Right cardiac atrium (tissue), 5 donors: ENCODE measurements around the gene WDR55. TPM values are rescaled to one million over a fixed set of nuclear protein-coding genes. Genes with fewer than 3 reads are reported as not detected.
A peak's percentile ranks its signal among the peaks of the same experiment; 100 is the strongest.
"Not testable (repeated sequence)": the region's sequence is repeated elsewhere in the genome, so short reads cannot be mapped to it uniquely, and the experiment has no call there.

Experiments
- ATAC-seq, 2 donors: fragments of 200-7000 bp; cut with Tn5 transposase; one replicate each; pipeline versions ENCODE4 v1.8.0 to v1.9.1; 2020; ENCODE audit warnings: moderate library complexity in 2 of 2, mild to moderate bottlenecking in 1 of 2
- DNase-seq, 3 donors: peaks; one replicate each; pipeline ENCODE4 v3.0.0-alpha.2; 2020
- H3K27ac ChIP-seq: one replicate; pipeline ENCODE4 v1.5.1; 2013; ENCODE audit warnings: mild to moderate bottlenecking, low read length, control low read depth, moderate library complexity
- H3K27me3 ChIP-seq: one replicate; pipeline ENCODE4 v1.6.1; 2013; ENCODE audit not compliant: control insufficient read depth, insufficient read depth
- H3K4me1 ChIP-seq: one replicate; pipeline ENCODE4 v1.6.1; 2013; ENCODE audit warnings: low read length; ENCODE audit not compliant: control insufficient read depth, insufficient read depth
- H3K4me3 ChIP-seq: one replicate; pipeline ENCODE4 v1.5.1; 2013; ENCODE audit warnings: low read length, control low read depth
- H3K9me3 ChIP-seq: one replicate; pipeline ENCODE4 v1.6.1; 2013; ENCODE audit warnings: low read length; ENCODE audit not compliant: control insufficient read depth
- WGBS: extraction: QIAGEN DNeasy Blood & Tissue Kit; methylation state at CpG from one replicate; pipeline ENCODE4 v1.1.7; 2013; 5-methylcytosine and 5-hydroxymethylcytosine counted together
- intact Hi-C, 4 donors: fragments of 100-400 bp; cut with DNase I; formaldehyde crosslinking; loops; one replicate each; pipeline versions ENCODE4 v1.11.0 to v1.14.0; 2022 to 2023
- microRNA-seq, 2 donors: library from miRNA; unstranded; fragments of <30 nt; microRNA quantifications; one replicate each; pipeline ENCODE4 v1.2.0, GENCODE V29; 2020 to 2021
- polyA plus RNA-seq: library from polyadenylated mRNA; stranded (reverse); fragments of 200-250 nt; gene quantifications from one replicate; pipeline ENCODE4 v1.2.3, GENCODE V29; 2013
- total RNA-seq, 4 donors: library from RNA; stranded (reverse); fragmentation: NEBNext Ultra II Directional; extraction: Animal tissue kit (Norgen Biotek cat#: 25700); gene quantifications; one replicate each; pipeline ENCODE4 v1.2.1, GENCODE V29; 2021
- donor health status: healthy with polysubstance abuse.
- donor health status: DM: no; HTN: yes; CAD: no.
- donor health status: DM: no; HTN: no; CAD: no.
- donor health status: DM: no; HTN: yes; CAD: no; lungs with severe emphysema.
- donor health status: DM: yes; HTN: yes; CAD: no.

Gene WDR55
- total and polyA plus RNA-seq, 5 donors, result 10.0 to 13.8 (median 11.5) TPM

DNA sequence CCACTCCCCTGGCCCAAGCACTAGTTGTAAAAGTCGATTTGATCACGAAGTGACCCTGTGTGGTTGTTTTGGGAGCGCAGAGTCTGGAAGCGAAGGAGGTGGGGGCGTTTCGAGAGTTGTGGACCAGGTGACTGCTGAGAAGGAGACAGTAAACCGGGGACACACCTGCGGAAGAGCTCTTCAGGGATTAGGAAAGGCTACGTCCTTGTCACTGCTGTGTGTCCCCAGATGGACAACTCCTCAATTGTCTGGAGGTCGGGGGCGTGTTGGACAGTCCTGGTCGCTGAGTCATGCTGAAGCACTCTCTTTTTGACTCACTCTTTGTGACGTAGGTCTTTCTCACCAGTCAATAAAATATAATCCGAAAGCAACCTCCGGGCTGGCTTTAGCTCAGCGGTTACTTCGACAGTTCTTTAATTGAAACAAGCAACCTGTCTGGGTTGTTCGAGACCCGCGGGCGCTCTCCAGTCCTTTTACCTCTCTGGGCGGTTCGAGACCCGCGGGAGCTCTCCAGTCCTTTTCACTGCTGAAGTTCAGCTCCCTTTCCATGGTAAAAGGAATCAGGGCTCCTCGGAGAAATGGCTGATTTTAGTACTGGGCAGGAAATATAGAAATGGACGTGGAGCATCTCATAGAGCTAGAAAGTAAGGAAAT lies 46.3 kb downstream of the WDR55 start:
- Histone ChIP-seq H3K27ac (peak overlapping the region; percentile 99), H3K27me3 (no peaks in the 10 kb centered on the region), H3K4me1 (no peaks in the 10 kb centered on the region), H3K9me3 (no peaks in the 10 kb centered on the region), H3K4me3 (peak overlapping the region; percentile 85)
- ATAC-seq, result peak; percentile 96 to 97
- DNase-seq, result peak; percentile 86 to 93 (median 92)
- whole genome bisulfite sequencing, result under 1% methylated on average over 27 of the region's 27 CpGs
- intact Hi-C loops, result loop anchor here in 1 of 4 donors (10.0 kb wide), 1 partner anchor 346 kb away; the partner anchor contains the start of gene SLC4A9

- no peaks in the 10 kb centered on the region for H3K4me1 ChIP-seq
- DNase-seq, result no peak
Measured at GRCh38 chr5:140711794-140712193, 47.1 kb downstream of the WDR55 start.

GRCh38 chr5:140713562-140714094 lies 48.9 kb downstream of the WDR55 start:
- no peak overlapping the region for H3K27ac ChIP-seq
- H3K9me3 ChIP-seq, result no peaks in the 10 kb centered on the region
- 92% methylated on average over 1 of the region's 1 CpG for WGBS
- no peaks in the 10 kb centered on the region for H3K4me1 ChIP-seq
- intact Hi-C loops, result loop anchor here in 1 of 4 donors (10.0 kb wide), 1 partner anchor 349 kb away; the partner anchor contains the start of gene SLC4A9
- DNase-seq (no peak), ATAC-seq (no peak)
- H3K27me3 ChIP-seq, result no peaks in the 10 kb centered on the region
- no peak overlapping the region for H3K4me3 ChIP-seq

More at GRCh38 chr5:140711794-140712193, 47.1 kb downstream of the WDR55 start:
- no peak for ATAC-seq
- no peak overlapping the region for H3K4me3 ChIP-seq
- WGBS, result 92% methylated on average over 1 of the region's 1 CpG
- H3K9me3 ChIP-seq, result no peaks in the 10 kb centered on the region
- H3K27ac ChIP-seq, result no peak overlapping the region
- intact Hi-C loops, result loop anchor here in 1 of 4 donors (10.0 kb wide), 1 partner anchor 347 kb away; the partner anchor contains the start of gene SLC4A9
- H3K27me3 ChIP-seq, result no peaks in the 10 kb centered on the region

DNA sequence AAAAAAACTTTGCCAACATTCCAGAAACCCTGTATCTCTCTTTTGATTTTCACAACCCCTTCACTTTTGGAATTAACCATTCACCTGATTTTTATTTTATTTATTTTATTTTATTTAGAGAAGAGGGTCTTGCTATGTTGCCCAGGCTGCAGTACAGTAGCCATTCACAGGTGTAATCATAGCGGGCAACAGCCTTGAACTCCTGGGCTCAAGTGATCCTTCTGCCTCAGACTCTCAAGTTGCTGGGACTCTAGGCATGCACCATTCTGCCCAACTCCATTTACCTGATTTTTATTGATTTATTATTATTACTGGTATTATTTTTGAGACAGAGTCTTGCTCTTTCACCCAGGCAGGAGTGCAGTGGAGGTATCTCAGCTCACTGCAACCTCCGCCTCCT lies 51.5 kb downstream of the WDR55 start:
- H3K4me3 ChIP-seq, H3K27me3 ChIP-seq, H3K27ac ChIP-seq, H3K9me3 ChIP-seq, ATAC-seq, DNase-seq, H3K4me1 ChIP-seq: not testable (repeated sequence)
- 92% methylated on average over 2 of the region's 2 CpGs for WGBS
- intact Hi-C loops, result loop anchor here in 1 of 4 donors (10.0 kb wide), 1 partner anchor 351 kb away; the partner anchor contains the start of gene SLC4A9

- Histone ChIP-seq H3K27me3 (no peaks in the 10 kb centered on the region), H3K27ac (no peak overlapping the region), H3K4me3 (no peak overlapping the region), H3K4me1 (no peaks in the 10 kb centered on the region), H3K9me3 (no peaks in the 10 kb centered on the region)
- 79% methylated on average over 7 of the region's 7 CpGs for WGBS
- no peak for ATAC-seq
- DNase-seq, result no peak
- intact Hi-C loops, result loop anchor here in 1 of 4 donors (10.0 kb wide), 1 partner anchor 353 kb away; the partner anchor contains the start of gene SLC4A9
Measured at GRCh38 chr5:140718266-140718592, 53.5 kb downstream of the WDR55 start.

- H3K4me3 ChIP-seq, ATAC-seq, H3K27me3 ChIP-seq, H3K4me1 ChIP-seq, DNase-seq, H3K27ac ChIP-seq, H3K9me3 ChIP-seq: not testable (repeated sequence)
- intact Hi-C loops, result loop anchor here in 1 of 4 donors (10.0 kb wide), 1 partner anchor 356 kb away; the partner anchor contains the start of gene SLC4A9
- WGBS, result 62% methylated on average over 6 of the region's 6 CpGs
Measured at GRCh38 chr5:140720738-140721137, 56.0 kb downstream of the WDR55 start.

GRCh38 chr5:140721395-140721794 lies 56.7 kb downstream of the WDR55 start:
- WGBS, result 82% methylated on average over 5 of the region's 5 CpGs
- not testable (repeated sequence) for H3K4me3 ChIP-seq, H3K27me3 ChIP-seq, ATAC-seq, H3K27ac ChIP-seq, H3K9me3 ChIP-seq, DNase-seq, H3K4me1 ChIP-seq
- intact Hi-C loops, result loop anchor here in 1 of 4 donors (10.0 kb wide), 1 partner anchor 357 kb away; the partner anchor contains the start of gene SLC4A9

Small RNAs within 50 kb of the gene (microRNA-seq; reads per million reads assigned to microRNA genes)
- gene MIR3655, result 0 to 0.84 reads per million in 2 donors

Other genes starting within 250 kb of the WDR55 start
- gene EIF4EBP3, start 117.2 kb upstream of the WDR55 start, total RNA-seq, result 10 to 100 TPM; 11.2 to 24.0 (median 13.2) TPM
- 24.6 TPM for gene EIF4EBP3, start 117.2 kb upstream of the WDR55 start, polyA plus RNA-seq
- 10 to 100 TPM; 25.9 to 32.7 (median 28.2) TPM for gene SRA1, start 107.4 kb upstream of the WDR55 start, total RNA-seq
- gene SRA1, start 107.4 kb upstream of the WDR55 start, polyA plus RNA-seq, result 31.1 TPM
- gene APBB3, start 100.3 kb upstream of the WDR55 start, total RNA-seq, result 10 to 100 TPM; 13.2 to 19.2 (median 16.0) TPM
- gene APBB3, start 100.3 kb upstream of the WDR55 start, polyA plus RNA-seq, result 16.7 TPM
- 10 to 100 TPM; 58.2 to 77.3 (median 71.0) TPM for gene SLC35A4, start 100.1 kb upstream of the WDR55 start, total RNA-seq
- gene SLC35A4, start 100.1 kb upstream of the WDR55 start, polyA plus RNA-seq, result 44.6 TPM
- 10 to 100 TPM; 52.8 to 99.0 (median 68.0) TPM for gene CD14, start 31.7 kb upstream of the WDR55 start, total RNA-seq
- 25.1 TPM for gene CD14, start 31.7 kb upstream of the WDR55 start, polyA plus RNA-seq
- 1 to 10 TPM; 4.3 to 5.0 (median 4.8) TPM for gene TMCO6, start 25.5 kb upstream of the WDR55 start, total RNA-seq
- gene TMCO6, start 25.5 kb upstream of the WDR55 start, polyA plus RNA-seq, result 4.6 TPM
- 100 to 1,000 TPM in 3 of 4 donors, 10 to 100 TPM in 1; 96.8 to 130 (median 106) TPM for gene NDUFA2, start 17.3 kb upstream of the WDR55 start, total RNA-seq
- gene NDUFA2, start 17.3 kb upstream of the WDR55 start, polyA plus RNA-seq, result 334 TPM
- gene IK, start 17.1 kb upstream of the WDR55 start, total RNA-seq, result 10 to 100 TPM; 68.2 to 77.6 (median 69.9) TPM
- 62.4 TPM for gene IK, start 17.1 kb upstream of the WDR55 start, polyA plus RNA-seq
- under 1 TPM in 3 of 4 donors, not detected in 1; 0.23 to 0.58 (median 0.41) TPM for gene DND1, start 8.7 kb downstream of the WDR55 start, total RNA-seq
- gene DND1, start 8.7 kb downstream of the WDR55 start, polyA plus RNA-seq, result 0.54 TPM
- gene HARS1, start 26.5 kb downstream of the WDR55 start, total RNA-seq, result 10 to 100 TPM; 42.9 to 49.6 (median 45.7) TPM
- 44.5 TPM for gene HARS1, start 26.5 kb downstream of the WDR55 start, polyA plus RNA-seq
- 10 to 100 TPM; 16.5 to 24.7 (median 21.6) TPM for gene HARS2, start 26.6 kb downstream of the WDR55 start, total RNA-seq
- 17.0 TPM for gene HARS2, start 26.6 kb downstream of the WDR55 start, polyA plus RNA-seq
- gene ZMAT2, start 35.5 kb downstream of the WDR55 start, total RNA-seq, result 10 to 100 TPM; 31.3 to 36.3 (median 33.7) TPM
- gene ZMAT2, start 35.5 kb downstream of the WDR55 start, polyA plus RNA-seq, result 52.2 TPM
- gene PCDHA1, start 121.2 kb downstream of the WDR55 start, total RNA-seq, result not detected
- not detected for gene PCDHA1, start 121.2 kb downstream of the WDR55 start, polyA plus RNA-seq
- under 1 TPM in 1 of 4 donors, not detected in 3; 0.08 TPM for gene PCDHA2, start 129.9 kb downstream of the WDR55 start, total RNA-seq
- gene PCDHA2, start 129.9 kb downstream of the WDR55 start, polyA plus RNA-seq, result not detected
- gene PCDHA3, start 136.2 kb downstream of the WDR55 start, total RNA-seq, result under 1 TPM; 0.20 to 0.40 (median 0.27) TPM
- gene PCDHA3, start 136.2 kb downstream of the WDR55 start, polyA plus RNA-seq, result 0.07 TPM
- under 1 TPM in 3 of 4 donors, not detected in 1; 0.14 to 0.21 (median 0.14) TPM for gene PCDHA4, start 142.2 kb downstream of the WDR55 start, total RNA-seq
- 0.02 TPM for gene PCDHA4, start 142.2 kb downstream of the WDR55 start, polyA plus RNA-seq
- gene PCDHA5, start 156.7 kb downstream of the WDR55 start, total RNA-seq, result under 1 TPM in 2 of 4 donors, not detected in 2; 0.06 to 0.09 TPM
- gene PCDHA5, start 156.7 kb downstream of the WDR55 start, polyA plus RNA-seq, result 0.02 TPM
- gene PCDHA6, start 163.1 kb downstream of the WDR55 start, total RNA-seq, result under 1 TPM in 3 of 4 donors, not detected in 1; 0.08 to 0.20 (median 0.14) TPM
- gene PCDHA6, start 163.1 kb downstream of the WDR55 start, polyA plus RNA-seq, result 0.07 TPM
- under 1 TPM in 2 of 4 donors, not detected in 2; 0.12 to 0.14 TPM for gene PCDHA7, start 169.4 kb downstream of the WDR55 start, total RNA-seq
- 0.02 TPM for gene PCDHA7, start 169.4 kb downstream of the WDR55 start, polyA plus RNA-seq
- gene PCDHA8, start 176.3 kb downstream of the WDR55 start, total RNA-seq, result under 1 TPM in 2 of 4 donors, not detected in 2; 0.06 TPM
- gene PCDHA8, start 176.3 kb downstream of the WDR55 start, polyA plus RNA-seq, result not detected
- gene PCDHA9, start 183.5 kb downstream of the WDR55 start, total RNA-seq, result under 1 TPM in 1 of 4 donors, not detected in 3; 0.03 TPM
- gene PCDHA9, start 183.5 kb downstream of the WDR55 start, polyA plus RNA-seq, result not detected
- under 1 TPM; 0.06 to 0.59 (median 0.39) TPM for gene PCDHA10, start 191.0 kb downstream of the WDR55 start, total RNA-seq
- 0.02 TPM for gene PCDHA10, start 191.0 kb downstream of the WDR55 start, polyA plus RNA-seq
- gene PCDHA11, start 204.1 kb downstream of the WDR55 start, total RNA-seq, result under 1 TPM in 3 of 4 donors, not detected in 1; 0.06 to 0.42 (median 0.12) TPM
- not detected for gene PCDHA11, start 204.1 kb downstream of the WDR55 start, polyA plus RNA-seq
- gene PCDHA12, start 210.4 kb downstream of the WDR55 start, total RNA-seq, result under 1 TPM in 2 of 4 donors, not detected in 2; 0.20 to 0.31 TPM
- 0.02 TPM for gene PCDHA12, start 210.4 kb downstream of the WDR55 start, polyA plus RNA-seq
- gene PCDHA13, start 217.2 kb downstream of the WDR55 start, total RNA-seq, result under 1 TPM in 1 of 4 donors, not detected in 3; 0.09 TPM
- 0.05 TPM for gene PCDHA13, start 217.2 kb downstream of the WDR55 start, polyA plus RNA-seq